ENCODE results near the gene TTK.
A peak's percentile ranks its signal among the peaks of the same experiment; 100 is the strongest.

TTK gene

DNA sequence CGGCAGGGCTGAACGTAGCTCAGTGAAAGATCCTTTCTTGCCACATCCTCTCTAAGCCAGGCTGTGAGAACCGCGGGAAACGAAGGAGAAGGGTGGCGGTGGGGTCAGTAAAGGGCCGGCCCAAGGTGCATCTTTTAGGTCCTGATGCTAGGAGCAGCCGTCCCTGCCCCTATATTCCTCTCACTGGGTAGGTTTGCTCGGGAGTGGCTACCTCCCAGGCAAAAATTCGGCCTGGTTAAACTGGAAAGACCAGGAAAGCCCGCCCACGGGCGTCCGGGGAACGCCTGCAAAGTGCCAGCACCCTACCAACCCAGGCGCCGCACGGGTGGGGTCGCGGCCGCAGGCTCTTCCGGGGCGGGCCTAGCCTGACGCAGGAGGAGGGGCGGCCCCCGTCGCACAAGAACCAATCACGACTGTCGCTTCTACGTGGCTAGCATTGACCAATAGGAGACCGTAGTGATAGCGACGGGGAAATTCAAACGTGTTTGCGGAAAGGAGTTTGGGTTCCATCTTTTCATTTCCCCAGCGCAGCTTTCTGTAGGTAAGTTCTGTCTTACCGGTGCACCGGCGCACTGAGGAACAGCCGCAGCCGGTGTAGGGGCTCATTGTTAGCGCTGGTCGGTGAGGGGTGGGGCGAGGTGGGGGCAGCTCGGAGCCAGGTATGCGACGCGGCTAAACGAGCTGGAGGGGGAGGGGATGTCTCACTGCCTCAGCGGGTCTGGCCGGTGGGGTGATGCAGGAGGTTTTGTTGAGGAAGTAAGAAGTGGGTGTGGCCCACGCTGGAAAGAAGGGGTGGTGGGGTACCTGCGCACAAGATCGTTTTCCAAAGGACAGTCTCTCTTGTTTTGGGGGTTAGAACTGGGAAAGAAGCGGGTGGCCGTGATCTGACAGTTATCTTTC lies at the start of gene TTK:
TSS of gene TTK (plus strand) at position 477 of the 900 bp plus-strand sequence. CDS start 1,195 bp downstream, outside the sequence.
- DNase-seq, result peak; percentile 93

GRCh38 chr6:79954849-79955248 lies 49.6 kb upstream of the TTK start:
- DNase-seq, result no peak

- no peak for DNase-seq
Measured at GRCh38 chr6:79964607-79965081, 39.8 kb upstream of the TTK start.

DNA sequence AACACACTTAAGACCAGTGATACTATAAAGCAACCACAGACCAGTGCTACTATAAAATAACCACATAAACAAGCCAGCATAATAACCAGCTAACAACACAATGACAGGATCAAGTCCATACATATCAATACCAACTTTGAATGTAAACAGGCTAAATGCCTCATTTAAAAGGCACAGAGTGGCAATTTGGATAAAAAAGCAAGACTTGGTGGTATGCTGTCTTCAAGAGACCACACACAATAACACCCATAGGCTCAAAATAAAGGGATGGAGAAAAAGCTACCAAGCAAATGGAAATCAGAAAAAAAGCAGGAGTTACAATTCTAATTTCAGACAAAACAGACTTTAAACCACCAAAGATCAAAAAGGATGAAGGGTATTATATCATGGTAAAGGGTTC lies 37.3 kb upstream of the TTK start:
- no peak for DNase-seq

DNA sequence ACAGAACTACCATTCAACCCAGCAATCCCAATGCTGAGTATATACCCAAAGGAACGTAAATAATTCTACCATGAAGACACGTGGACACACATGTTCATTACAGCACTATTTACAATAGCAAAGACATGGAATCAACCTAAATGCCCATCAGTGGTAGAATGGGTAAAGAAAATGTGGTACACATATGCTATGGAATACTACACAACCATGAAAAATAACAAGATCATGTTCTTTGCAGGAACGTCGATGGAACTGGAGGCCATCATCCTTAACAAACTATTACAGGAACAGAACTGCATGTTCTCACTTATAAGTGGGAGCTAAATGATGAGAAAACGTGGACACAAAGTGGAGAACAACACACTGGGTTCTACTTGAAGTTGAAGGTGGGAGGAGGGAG lies 34.7 kb upstream of the TTK start:
- DNase-seq, result no peak

- no peak for DNase-seq
Measured at GRCh38 chr6:79971193-79971592, 33.3 kb upstream of the TTK start.

GRCh38 chr6:79981652-79982051 lies 22.8 kb upstream of the TTK start:
- no peak for DNase-seq

DNA sequence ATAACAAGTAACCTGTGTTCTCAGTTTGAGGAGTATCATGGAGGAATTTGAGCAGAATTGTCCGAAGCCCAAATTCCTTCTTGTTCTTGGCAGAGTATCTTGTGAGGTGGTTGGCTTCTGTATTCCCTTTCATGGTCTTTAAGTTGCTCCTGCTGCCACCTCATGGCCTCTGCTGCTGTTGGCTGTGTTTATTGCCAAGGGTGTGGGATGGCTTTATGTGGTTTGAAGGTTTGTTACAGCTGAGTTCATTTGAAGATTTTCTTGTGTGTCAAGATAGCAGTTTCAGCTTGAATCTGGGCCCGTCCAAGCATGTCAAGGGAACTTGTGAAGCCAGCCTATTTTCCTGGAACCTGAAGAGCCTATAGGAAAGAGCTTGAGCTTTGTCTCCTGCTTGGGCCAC lies 20.2 kb upstream of the TTK start:
- DNase-seq, result no peak

DNA sequence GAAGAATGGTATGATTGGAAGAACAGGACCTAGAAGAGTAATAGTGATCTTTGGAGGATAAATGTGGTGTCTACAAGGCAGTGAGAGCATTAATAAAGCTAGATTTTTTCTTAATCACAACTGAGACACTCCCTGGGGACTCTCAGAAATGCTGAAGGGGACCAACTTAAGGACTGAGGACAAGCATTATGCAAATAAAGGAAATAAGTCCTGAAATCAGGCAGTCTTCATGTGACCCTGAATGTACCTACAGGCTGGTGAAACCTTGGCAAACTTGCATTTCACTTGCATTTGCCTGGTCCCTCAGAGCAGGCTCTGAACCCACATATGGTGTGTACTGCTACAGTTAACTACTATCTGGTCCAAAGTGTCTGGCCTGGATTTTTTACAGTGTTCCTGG lies 19.3 kb upstream of the TTK start:
- no peak for DNase-seq

DNA sequence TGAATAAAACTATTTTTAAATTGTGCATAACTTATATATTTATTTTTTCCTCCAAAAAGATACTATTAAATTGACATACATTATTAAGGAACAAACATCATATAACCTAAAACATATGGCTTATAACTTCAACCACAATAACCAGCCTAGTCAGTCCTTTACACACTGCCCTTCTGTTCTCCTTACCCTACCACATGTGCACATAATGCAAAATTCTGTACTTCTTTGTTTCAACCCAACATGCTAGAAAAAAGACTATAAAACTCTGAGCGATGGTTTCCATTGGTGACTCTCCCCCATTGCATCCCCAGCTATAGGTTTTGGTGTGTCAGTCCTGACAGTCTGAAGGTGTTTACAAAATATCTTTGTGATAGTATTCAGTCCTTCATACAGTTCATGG lies 14.8 kb upstream of the TTK start:
- no peak for DNase-seq

DNA sequence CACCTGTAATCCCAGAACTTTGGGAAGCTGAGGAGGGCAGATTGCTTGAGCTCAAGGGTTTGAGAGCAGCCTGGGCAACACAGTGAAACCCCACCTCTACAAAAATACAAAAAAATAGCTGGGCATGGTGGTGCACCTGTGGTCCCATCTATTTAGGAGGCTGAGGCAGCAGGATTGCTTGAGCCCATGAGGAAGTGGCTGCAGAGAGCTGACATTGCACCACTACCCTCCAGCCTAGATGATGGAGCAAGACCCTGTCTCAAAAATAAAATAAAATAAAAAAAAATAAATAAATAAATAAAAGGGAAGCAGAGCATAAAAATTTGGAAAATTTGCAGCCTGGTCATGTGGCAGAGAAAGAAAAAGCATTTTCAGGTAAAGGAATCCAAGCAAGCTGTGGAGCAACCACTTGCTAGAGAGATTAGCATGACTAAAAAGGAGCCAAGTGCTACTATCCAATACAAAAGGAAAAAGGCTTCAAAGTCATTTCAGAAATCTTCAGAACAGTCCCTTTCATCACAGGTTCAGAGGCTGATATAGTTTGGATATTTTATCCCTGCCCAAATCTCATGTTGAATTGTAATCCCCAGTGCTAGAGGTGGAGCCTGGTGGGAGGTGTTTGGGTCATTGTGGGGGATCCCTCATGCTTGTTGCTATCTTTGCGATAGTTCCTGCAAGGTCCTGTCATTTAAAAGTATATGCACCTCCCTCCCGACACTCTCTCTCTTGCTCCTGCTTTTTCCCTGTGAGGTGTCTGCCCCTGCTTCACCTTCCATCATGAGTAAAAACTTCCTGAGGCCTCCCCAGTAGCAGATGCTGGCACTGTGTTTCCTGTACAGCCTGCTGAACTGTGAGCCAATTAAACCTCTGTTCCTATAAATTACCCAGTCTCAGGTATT lies 11.2 kb upstream of the TTK start:
- no peak for DNase-seq

DNA sequence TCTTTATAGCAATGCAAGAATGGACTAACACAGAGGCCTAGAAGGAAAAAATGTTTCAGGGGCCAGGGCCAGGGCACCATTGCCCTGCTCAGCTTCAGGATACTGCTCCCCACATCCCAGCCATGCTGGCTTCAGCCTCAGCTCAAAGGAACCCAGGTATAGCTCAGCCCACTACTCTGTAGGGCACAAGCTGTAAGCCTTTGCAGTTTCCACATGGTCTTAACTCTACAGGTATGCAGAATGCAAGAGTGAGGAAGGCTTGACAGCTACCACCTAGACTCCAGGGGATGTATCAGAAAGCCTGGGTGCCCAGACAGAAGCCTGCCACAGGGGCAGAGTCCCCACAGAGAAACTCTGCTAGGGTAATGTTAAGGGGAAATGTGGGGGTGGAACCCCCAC lies 10.5 kb upstream of the TTK start:
- no peak for DNase-seq

DNA sequence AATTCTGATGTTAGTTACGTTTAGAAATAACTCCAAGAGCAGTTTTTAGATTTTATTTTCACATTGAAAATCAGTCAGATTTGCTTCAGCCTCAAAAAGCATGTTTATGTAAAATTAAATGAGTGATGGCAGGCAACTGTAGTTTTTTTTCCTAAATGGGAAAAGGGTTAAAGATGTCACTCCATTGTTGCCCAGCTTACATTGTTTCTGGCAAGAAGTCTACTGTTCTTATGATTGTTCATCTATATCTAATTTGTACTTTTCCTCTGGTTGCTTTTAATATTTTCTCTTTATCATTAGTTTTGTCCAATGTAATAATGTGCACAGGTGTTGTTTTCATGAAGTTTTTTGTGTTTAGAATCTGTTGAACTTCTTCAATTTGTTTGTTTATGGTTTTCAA lies 6.7 kb upstream of the TTK start:
- no peak for DNase-seq

- no peak for DNase-seq
Measured at GRCh38 chr6:80001337-80001736, 3.1 kb upstream of the TTK start.

DNA sequence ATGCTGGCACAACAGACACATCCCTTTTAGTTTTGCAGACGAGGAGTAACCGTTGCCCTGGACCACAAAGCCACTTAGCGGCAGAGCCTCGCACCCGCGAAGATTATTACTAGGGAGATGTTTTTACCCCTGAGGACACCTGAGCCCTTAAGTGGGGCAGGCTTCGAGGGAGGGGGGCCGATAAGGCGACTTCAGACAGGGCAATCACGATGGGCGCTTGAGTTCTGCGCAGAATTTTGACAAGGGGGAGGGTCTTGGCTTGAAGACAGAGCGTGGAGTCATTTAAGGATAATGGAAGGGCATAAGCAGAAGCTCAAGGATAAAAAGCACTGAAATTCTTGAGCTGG lies 650 bp upstream of the TTK start:
- no peak for DNase-seq

DNA sequence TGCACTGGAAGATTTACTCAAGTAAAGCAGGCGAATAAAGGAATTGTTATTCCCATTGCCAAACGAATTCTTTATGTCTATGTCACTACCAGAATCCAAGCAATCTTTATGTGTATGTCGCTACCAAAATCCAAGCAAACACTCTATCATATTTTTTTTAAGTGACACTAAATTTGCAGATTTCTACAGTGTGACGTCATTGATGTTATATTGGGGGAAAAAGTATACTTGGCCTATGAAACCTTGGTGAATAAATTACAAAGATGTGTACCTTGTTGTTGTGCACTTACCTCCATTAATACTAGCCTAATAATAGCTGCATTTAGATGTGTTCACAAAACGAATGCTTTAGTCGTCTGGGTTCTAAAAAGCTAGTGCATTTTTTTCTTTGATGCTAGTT lies 957 bp downstream of the TTK start:
- DNase-seq, result no peak

DNA sequence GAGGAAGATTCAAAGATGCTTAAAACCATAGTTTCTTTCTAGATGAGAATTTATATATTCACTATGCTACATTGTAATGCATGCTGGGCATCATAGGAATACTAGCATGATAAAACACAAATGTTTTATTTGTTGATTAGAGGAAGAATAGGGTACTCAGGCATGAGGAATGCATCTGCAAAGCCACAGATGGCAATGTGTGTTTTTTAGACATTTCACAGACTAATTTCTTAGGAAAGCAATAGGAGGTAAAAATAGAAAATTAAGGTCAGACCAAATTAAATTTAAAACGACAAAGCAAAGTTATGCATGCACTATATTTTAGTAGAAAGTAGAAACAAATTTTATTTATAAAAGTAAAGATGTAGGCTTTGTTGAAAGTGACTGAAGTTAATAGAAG lies 2.1 kb downstream of the TTK start:
- no peak for DNase-seq

GRCh38 chr6:80009531-80009930 lies 5.1 kb downstream of the TTK start:
- DNase-seq, result no peak

- no peak for DNase-seq
Measured at GRCh38 chr6:80010288-80010687, 5.8 kb downstream of the TTK start.

GRCh38 chr6:80015839-80016435 lies 11.5 kb downstream of the TTK start:
- DNase-seq, result no peak

DNA sequence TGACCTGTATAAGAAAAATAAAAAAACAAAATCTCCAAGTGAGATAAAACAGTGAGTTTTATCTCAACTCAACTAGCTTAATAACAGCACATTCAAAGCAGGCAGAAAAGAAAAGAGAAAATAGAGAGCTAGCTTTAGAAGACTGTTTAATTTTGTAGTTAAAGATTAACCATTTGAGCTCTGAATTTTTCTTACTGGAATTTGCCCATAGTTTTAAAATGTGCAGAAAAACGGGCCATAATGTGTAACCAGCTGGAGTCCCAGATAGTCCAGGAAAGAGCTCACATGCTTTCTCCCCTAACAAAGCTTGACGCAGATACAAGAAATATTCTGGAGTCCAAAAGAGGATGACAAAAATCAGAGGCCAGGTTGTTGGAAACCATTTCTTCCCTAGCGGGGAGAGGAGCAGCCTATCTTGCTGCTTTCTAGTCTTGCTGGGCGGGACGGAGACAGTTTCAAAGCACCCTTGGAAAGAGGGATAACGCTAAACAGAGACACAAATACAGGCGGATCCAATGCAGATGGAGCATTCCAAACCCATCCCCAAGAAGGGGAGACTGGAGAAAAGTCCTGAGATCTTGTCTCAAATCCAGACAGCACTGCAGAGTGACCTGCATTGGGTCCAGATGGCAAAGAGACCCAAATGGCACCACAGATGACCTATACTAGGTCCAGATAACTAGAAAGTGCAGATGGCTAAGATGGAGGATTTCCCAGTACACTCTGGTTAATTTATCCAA lies 16.1 kb downstream of the TTK start:
- no peak for DNase-seq

DNA sequence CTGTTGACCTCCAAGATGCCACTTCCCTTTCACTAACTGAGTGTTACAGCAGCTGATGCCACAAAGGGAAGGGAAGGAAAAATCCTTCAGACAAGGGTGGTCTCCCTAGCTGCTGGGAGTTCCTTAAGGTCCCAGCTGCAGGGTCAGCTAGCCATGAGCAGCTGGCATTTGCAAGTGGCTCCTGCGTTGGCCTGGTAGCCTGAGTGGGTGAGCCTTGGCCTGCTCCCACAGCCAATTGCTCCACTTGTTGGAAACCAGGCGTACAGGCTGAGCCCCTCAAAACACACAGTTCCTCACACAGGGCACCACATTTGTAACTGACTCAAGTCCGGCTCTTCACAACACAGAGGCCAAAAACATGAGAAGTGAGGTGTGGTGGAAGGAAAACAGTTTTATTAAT lies 16.7 kb downstream of the TTK start:
- no peak for DNase-seq

DNA sequence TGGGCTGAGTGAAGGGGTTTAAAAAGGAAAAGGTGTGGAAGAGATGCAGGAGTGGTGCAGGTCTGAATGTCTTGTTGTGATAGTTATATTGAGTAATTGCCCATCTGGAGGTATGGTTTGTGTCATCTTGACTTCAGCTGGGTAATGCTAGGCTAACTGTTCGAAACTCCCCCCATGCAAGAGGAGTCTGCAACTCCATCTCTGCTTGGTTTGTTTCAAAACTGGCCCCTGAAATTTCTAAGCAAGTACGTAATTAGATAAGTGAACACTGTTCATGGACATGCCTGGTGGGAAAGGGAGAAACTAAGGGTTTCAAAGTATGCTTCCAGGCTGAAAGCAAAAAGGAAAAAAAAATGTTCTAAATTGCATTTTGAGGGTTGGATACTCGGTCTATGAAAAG lies 17.1 kb downstream of the TTK start:
- DNase-seq, result no peak

Measured in stimulated activated CD4-positive, alpha-beta T cell treated with anti-CD3 and anti-CD28 coated beads, Interleukin-15, amount 100 ng/mL, for 24 hours (primary cell).